Osteoblast (primary cell): ENCODE data around the gene ANKRD2. TPM values are rescaled to one million over a fixed set of nuclear protein-coding genes. Genes with fewer than 3 reads are reported as not detected.

Source experiments
- DNase-seq: peaks from one replicate; pipeline ENCODE4 v3.0.0; 2011; ENCODE audit warnings: low spot score, mixed read lengths; ENCODE audit not compliant: insufficient read length; ENCODE audit errors: missing footprints
- H2AFZ ChIP-seq: 2 replicates; pipeline ENCODE4 v1.6.0; 2011; ENCODE audit warnings: mild to moderate bottlenecking, low read length
- H3K27ac ChIP-seq: 2 replicates; pipeline ENCODE4 v1.5.1; 2011; ENCODE audit warnings: mild to moderate bottlenecking, low read depth, low read length, moderate library complexity
- H3K27me3 ChIP-seq: 2 replicates; pipeline ENCODE4 v1.6.0; 2012; ENCODE audit warnings: mild to moderate bottlenecking, control low read depth, inconsistent platforms, low read length, moderate library complexity; ENCODE audit not compliant: insufficient read depth
- H3K36me3 ChIP-seq: 2 replicates; pipeline ENCODE4 v1.5.1; 2011; ENCODE audit warnings: mild to moderate bottlenecking, low read length, control low read depth, moderate library complexity; ENCODE audit not compliant: insufficient read depth
- H3K4me1 ChIP-seq: 2 replicates; pipeline ENCODE4 v1.5.1; 2011; ENCODE audit warnings: mild to moderate bottlenecking, low read length, control low read depth, moderate library complexity; ENCODE audit not compliant: insufficient read depth
- H3K4me2 ChIP-seq: 2 replicates; pipeline ENCODE4 v1.6.0; 2011; ENCODE audit warnings: mild to moderate bottlenecking, low read length; ENCODE audit not compliant: insufficient read depth
- H3K4me3 ChIP-seq: fragments of 200-600 bp; sonication (generic); 3 replicates; pipeline ENCODE4 v1.5.1; 2012; ENCODE audit warnings: mild to moderate bottlenecking, low read length, inconsistent platforms; ENCODE audit not compliant: insufficient read depth
- H3K79me2 ChIP-seq: 2 replicates; pipeline ENCODE4 v1.6.0; 2012; ENCODE audit warnings: mild to moderate bottlenecking, low read length, control low read depth, inconsistent platforms; ENCODE audit not compliant: insufficient read depth
- H3K9me3 ChIP-seq: 2 replicates; pipeline ENCODE4 v1.5.1; 2011; ENCODE audit warnings: low read depth, low read length, control low read depth
- H4K20me1 ChIP-seq: 2 replicates; pipeline ENCODE4 v1.6.0; 2012; ENCODE audit warnings: mild to moderate bottlenecking, low read length, control low read depth; ENCODE audit not compliant: insufficient read depth
- total RNA-seq: library from RNA; depleted of rRNA; stranded (reverse); fragments of >200 nt; gene quantifications from 2 replicates; pipeline ENCODE4 v1.2.3, GENCODE V29; 2012
- TF ChIP-seq, protein P1 (sequence below): IDR thresholded peaks from 2 replicates; pipeline ENCODE4 v1.5.1; 2011; ENCODE audit warnings: mild to moderate bottlenecking, low read depth, low read length, moderate library complexity; ENCODE audit errors: extremely low read depth

The ANKRD2 gene
- total RNA-seq, 1 donor: 0.72 TPM

DNA sequence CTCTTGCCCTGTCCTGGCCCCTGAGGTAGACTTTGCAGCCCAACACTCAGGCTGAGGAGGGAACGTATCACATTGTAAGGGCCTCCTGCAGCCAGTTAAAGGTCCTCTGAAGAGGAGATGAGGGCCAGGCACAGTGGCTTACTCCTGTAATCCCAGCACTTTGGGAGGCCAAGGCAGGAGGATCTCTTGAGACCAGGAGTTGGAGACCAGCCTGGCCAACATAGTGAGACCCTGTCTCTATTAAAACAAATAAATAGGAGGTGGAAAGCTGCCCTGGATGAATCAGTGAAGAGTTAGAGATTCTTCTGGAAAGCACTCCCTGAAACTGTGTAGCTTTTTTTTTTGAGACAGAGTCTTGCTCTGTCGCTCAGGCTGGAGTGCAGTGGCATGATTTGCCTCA, 14.6 kb downstream of the ANKRD2 start:
- no peak overlapping the region for H3K27ac ChIP-seq
- no peak overlapping the region for H3K4me3 ChIP-seq
- no peaks in the 10 kb centered on the region for H4K20me1 ChIP-seq
- H2AFZ ChIP-seq: no peak overlapping the region
- no peak for DNase-seq
- no peaks in the 10 kb centered on the region for H3K27me3 ChIP-seq
- no peaks in the 10 kb centered on the region for H3K79me2 ChIP-seq
- H3K4me1 ChIP-seq: peaks cover 10% of the 10 kb centered on the region
- no peak overlapping the region for H3K4me2 ChIP-seq
- no peaks in the 10 kb centered on the region for H3K36me3 ChIP-seq
- H3K9me3 ChIP-seq: no peaks in the 10 kb centered on the region
- TF ChIP-seq, protein P1, sequence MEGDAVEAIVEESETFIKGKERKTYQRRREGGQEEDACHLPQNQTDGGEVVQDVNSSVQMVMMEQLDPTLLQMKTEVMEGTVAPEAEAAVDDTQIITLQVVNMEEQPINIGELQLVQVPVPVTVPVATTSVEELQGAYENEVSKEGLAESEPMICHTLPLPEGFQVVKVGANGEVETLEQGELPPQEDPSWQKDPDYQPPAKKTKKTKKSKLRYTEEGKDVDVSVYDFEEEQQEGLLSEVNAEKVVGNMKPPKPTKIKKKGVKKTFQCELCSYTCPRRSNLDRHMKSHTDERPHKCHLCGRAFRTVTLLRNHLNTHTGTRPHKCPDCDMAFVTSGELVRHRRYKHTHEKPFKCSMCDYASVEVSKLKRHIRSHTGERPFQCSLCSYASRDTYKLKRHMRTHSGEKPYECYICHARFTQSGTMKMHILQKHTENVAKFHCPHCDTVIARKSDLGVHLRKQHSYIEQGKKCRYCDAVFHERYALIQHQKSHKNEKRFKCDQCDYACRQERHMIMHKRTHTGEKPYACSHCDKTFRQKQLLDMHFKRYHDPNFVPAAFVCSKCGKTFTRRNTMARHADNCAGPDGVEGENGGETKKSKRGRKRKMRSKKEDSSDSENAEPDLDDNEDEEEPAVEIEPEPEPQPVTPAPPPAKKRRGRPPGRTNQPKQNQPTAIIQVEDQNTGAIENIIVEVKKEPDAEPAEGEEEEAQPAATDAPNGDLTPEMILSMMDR: no peak

DNA sequence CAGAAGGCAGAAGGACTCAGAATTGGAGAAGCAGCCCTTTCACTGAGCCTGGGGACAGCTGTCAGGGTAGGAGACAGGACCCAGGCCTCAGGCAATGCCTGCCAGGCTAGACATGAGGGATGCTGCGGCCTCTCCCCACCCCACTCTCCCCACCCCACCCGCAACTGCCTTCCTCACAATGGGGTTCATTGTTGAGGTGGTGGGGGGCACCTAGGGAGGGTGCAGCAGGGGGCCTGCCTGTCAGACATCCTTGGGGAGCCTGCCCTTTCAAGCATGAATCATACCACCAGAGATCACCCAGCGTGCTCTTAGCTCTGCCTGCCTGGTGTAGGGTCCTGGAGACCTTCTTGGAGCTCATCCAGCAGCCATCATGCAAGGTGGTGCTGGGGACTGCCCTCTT, 16.9 kb downstream of the ANKRD2 start, which contains the start of gene C10orf62:
TSS of gene C10orf62 (plus strand) at position 243 of the 400 bp plus-strand sequence. CDS start 177 bp downstream, outside the sequence.
- TF ChIP-seq, protein P1: no peak
- Histone ChIP-seq H3K79me2 (no peaks in the 10 kb centered on the region), H3K27me3 (no peaks in the 10 kb centered on the region), H4K20me1 (no peaks in the 10 kb centered on the region), H3K9me3 (no peaks in the 10 kb centered on the region), H3K36me3 (no peaks in the 10 kb centered on the region), H2AFZ (no peak within 1 kb of the TSS), H3K4me1 (peaks cover 8% of the 10 kb centered on the region), H3K4me2 (no peak within 1 kb of the TSS), H3K4me3 (no peak within 1 kb of the TSS), H3K27ac (no peak within 1 kb of the TSS)
- no peak for DNase-seq

DNA sequence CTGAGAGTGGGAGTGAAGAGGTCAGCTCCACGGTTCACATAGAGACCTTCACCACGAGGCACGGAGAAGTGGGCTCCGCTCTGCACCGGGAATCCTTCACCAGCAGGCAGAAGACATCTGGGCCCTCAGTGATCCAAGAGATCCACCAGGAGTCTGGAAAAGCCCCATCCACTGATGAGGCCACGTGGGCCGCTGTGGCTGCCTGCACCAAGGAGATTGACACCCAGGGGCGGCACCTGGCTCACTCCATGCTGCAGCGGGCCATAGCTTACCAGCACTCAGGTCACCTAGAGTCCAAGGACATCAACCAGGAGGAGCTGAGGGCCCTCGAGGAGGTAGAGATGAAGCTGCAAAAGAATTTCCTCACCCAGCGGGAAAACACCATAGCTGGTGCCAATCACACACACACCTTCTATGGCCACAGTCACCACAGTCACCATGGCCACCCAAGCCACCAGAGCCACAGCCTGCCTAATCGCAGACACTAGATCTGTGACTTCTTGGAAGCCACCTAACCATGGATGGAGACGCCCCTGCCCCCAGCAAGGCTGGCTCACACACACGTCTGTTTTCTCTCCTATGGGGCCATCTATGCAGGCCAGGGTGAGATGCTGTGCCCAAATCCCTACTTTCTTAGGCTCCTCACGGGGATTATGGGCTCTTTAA, 17.6 kb downstream of the ANKRD2 start:
- H4K20me1 ChIP-seq: no peaks in the 10 kb centered on the region
- H3K36me3 ChIP-seq: no peaks in the 10 kb centered on the region
- H3K9me3 ChIP-seq: no peaks in the 10 kb centered on the region
- DNase-seq: no peak
- no peak overlapping the region for H2AFZ ChIP-seq
- H3K4me3 ChIP-seq: no peak overlapping the region
- peaks cover 6% of the 10 kb centered on the region for H3K4me1 ChIP-seq
- no peak overlapping the region for H3K27ac ChIP-seq
- no peaks in the 10 kb centered on the region for H3K79me2 ChIP-seq
- TF ChIP-seq, protein P1: no peak
- no peak overlapping the region for H3K4me2 ChIP-seq
- H3K27me3 ChIP-seq: no peaks in the 10 kb centered on the region

DNA sequence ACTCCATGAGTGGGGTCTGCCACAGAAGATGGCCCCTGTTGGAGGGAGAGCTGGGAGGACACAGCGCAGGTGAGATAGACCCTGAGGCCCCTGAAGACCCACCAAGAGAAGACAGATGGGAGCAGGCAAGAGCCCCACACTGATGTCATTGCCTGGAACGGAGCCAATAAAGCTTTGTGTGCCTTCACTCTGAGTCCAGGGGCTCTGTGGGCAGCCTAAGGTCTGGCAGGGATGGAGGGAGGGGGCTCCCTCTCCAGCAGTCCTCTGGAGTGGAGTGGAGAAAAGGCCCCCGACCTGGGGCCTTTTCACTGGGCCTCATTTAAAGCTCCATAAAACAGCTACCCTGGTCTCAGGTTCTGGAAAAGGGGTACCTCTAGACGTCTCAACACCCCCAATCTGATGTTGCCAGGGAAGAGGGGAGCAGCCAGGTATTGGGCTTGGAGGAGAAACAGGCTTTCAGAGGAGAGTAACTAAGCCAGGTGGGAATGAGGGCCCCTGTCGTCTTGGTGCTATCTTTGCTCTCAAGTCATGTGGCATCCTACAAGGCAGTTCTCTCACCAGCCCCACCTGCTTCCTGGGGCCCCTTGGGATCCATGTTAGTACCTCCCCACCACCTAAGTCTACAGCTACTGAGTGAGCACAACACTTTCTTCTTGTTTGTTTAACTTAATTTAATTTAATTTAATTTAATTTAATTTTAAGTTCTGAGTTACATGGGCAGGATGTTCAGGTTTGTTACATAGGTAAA, 18.3 kb downstream of the ANKRD2 start:
- Histone ChIP-seq H3K79me2 (no peaks in the 10 kb centered on the region), H3K4me1 (peaks cover 11% of the 10 kb centered on the region), H3K4me2 (no peak overlapping the region), H3K27me3 (no peaks in the 10 kb centered on the region), H4K20me1 (no peaks in the 10 kb centered on the region), H3K36me3 (no peaks in the 10 kb centered on the region), H3K4me3 (no peak overlapping the region), H2AFZ (no peak overlapping the region), H3K27ac (no peak overlapping the region), H3K9me3 (no peaks in the 10 kb centered on the region)
- TF ChIP-seq, protein P1: no peak
- DNase-seq: no peak
